Measurements from ENCODE around the gene LHX6.

Gene LHX6

GRCh38 chr9:122214507-122214906 is 14.2 kb downstream of the LHX6 start:
- Histone ChIP-seq H3K27me3 (ENCODE audit: insufficient read depth, poor library complexity, severe bottlenecking) (peaks cover 61% of the 10 kb centered on the region), H3K4me3 (replicated peaks; ENCODE audit: insufficient read depth, low read length) (no peak overlapping the region), H3K27ac (replicated peaks) (no peak overlapping the region)
- TF ChIP-seq CTCF (IDR thresholded peaks at IDR 0.05; ENCODE audit: insufficient read depth, low read length) = no peak
- TF ChIP-seq SPI1 (IDR thresholded peaks at IDR 0.05; ENCODE audit: borderline replicate concordance, low read depth) = no peak
- no peak for TF ChIP-seq REST (IDR thresholded peaks at IDR 0.05; ENCODE audit: insufficient replicate concordance, low read depth)
- TF ChIP-seq GABPA (IDR thresholded peaks at IDR 0.05; ENCODE audit: low read depth) = no peak
- TF ChIP-seq POLR2AphosphoS5 (IDR thresholded peaks at IDR 0.05; ENCODE audit: low read depth) = no peak
- DNase-seq (ENCODE audit: low read depth in 1 of 2, low spot score in 1 of 2) = no peak

GRCh38 chr9:122213589-122214413 is 15.0 kb downstream of the LHX6 start:
- H3K27ac ChIP-seq (replicated peaks) = no peak overlapping the region
- H3K4me3 ChIP-seq (replicated peaks; ENCODE audit: insufficient read depth, low read length) = peak overlapping the region; percentile 36
- TF ChIP-seq SPI1 (IDR thresholded peaks at IDR 0.05; ENCODE audit: borderline replicate concordance, low read depth) = no peak
- H3K27me3 ChIP-seq (ENCODE audit: insufficient read depth, poor library complexity, severe bottlenecking) = peaks cover 54% of the 10 kb centered on the region
- DNase-seq (ENCODE audit: low read depth in 1 of 2, low spot score in 1 of 2) = peak; percentile 25 to 34

GRCh38 chr9:122213102-122213588 is 15.6 kb downstream of the LHX6 start:
- Histone ChIP-seq H3K4me3 (replicated peaks; ENCODE audit: insufficient read depth, low read length) (no peak overlapping the region), H3K27ac (replicated peaks) (no peak overlapping the region), H3K27me3 (ENCODE audit: insufficient read depth, poor library complexity, severe bottlenecking) (peaks cover 47% of the 10 kb centered on the region)
- DNase-seq (ENCODE audit: low read depth in 1 of 2, low spot score in 1 of 2) = no peak
- TF ChIP-seq POLR2AphosphoS5 (IDR thresholded peaks at IDR 0.05; ENCODE audit: low read depth) (no peak), CTCF (IDR thresholded peaks at IDR 0.05; ENCODE audit: insufficient read depth, low read length) (no peak), REST (IDR thresholded peaks at IDR 0.05; ENCODE audit: insufficient replicate concordance, low read depth) (no peak)

- Histone ChIP-seq H3K27me3 (ENCODE audit: insufficient read depth, poor library complexity, severe bottlenecking) (peaks cover 47% of the 10 kb centered on the region), H3K4me3 (replicated peaks; ENCODE audit: insufficient read depth, low read length) (no peak overlapping the region), H3K27ac (replicated peaks) (no peak overlapping the region)
- no peak for DNase-seq (ENCODE audit: low read depth in 1 of 2, low spot score in 1 of 2)
- TF ChIP-seq REST (IDR thresholded peaks at IDR 0.05; ENCODE audit: insufficient replicate concordance, low read depth) (no peak), POLR2AphosphoS5 (IDR thresholded peaks at IDR 0.05; ENCODE audit: low read depth) (no peak), GABPA (IDR thresholded peaks at IDR 0.05; ENCODE audit: low read depth) (no peak), SPI1 (IDR thresholded peaks at IDR 0.05; ENCODE audit: borderline replicate concordance, low read depth) (no peak)
Observed at GRCh38 chr9:122212473-122213004, 16.2 kb downstream of the LHX6 start.
